Germinal center (tissue), 1 donor: ENCODE measurements around the gene RABGEF1.

Experiments
- DNase-seq: peaks from one replicate; pipeline ENCODE4 v3.0.0; 2012; ENCODE audit warnings: mixed read lengths, low spot score

RABGEF1 gene

GRCh38 chr7:66859339-66859738 lies 118.8 kb downstream of the RABGEF1 start:
- no peak for DNase-seq

- no peak for DNase-seq
These were observed 119.5 kb downstream of the RABGEF1 start for GRCh38 chr7:66859794-66860645.

GRCh38 chr7:66860767-66861166 lies 120.2 kb downstream of the RABGEF1 start:
- DNase-seq, result no peak
